Fibroblast of mammary gland (primary cell): ENCODE data around the gene NTSR2.

Experiments used
- DNase-seq: peaks from one replicate; pipeline ENCODE4 v3.0.0-alpha.2; 2010; ENCODE audit warnings: low read depth
- H3K4me3 ChIP-seq: 2 replicates; pipeline ENCODE4 v1.5.1; 2011; ENCODE audit warnings: low read depth, mild to moderate bottlenecking, low read length, moderate library complexity; ENCODE audit not compliant: control insufficient read depth
- TF ChIP-seq, protein P1 (sequence below): conservative IDR thresholded peaks from 2 replicates; pipeline ENCODE4 v1.5.1; 2011; ENCODE audit warnings: low read depth, low read length, inconsistent platforms; ENCODE audit not compliant: control insufficient read depth, insufficient read depth

The NTSR2 gene

DNA sequence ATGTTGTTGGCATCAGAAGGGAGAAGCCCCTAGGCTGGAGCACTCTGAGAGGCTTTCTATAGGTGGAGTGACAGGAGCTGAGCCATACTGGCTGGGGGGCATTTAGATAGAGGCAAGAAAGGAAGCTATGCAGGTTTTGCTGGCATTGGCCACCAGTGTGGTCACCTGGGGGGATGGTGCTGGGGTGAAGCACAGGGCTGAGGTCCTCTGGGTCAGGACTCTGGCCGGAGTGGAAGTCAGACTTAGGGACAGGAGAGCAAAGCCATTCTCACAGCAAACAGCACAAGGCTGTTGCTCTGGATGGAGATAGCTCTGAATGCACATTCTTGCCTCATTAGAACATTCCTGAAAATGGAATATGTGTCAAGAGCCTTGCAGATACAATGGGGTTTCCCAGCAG lies 47.4 kb downstream of the NTSR2 start:
- no peak overlapping the region for H3K4me3 ChIP-seq

DNA sequence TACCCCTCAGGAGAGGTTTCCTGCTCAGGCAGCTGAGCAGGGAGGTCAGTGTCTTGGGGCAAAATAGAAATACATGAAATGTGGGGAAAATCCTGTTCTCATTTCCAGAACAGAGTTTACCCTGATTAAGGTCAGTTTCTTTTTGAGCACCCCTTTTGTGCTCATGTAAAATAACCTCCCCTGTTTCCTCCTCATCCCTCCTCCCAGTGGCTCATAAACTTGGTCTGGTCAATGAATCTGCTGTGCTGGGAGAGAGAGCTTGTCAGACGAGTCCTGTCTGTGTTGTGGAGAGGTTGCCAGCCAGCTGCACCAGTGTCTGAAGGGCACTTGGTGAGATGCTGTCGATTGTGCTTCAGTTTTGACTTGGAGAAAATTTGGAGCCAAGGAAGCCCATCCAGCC lies 48.6 kb downstream of the NTSR2 start:
- H3K4me3 ChIP-seq, result no peak overlapping the region
- DNase-seq, result no peak
- TF ChIP-seq, protein P1, sequence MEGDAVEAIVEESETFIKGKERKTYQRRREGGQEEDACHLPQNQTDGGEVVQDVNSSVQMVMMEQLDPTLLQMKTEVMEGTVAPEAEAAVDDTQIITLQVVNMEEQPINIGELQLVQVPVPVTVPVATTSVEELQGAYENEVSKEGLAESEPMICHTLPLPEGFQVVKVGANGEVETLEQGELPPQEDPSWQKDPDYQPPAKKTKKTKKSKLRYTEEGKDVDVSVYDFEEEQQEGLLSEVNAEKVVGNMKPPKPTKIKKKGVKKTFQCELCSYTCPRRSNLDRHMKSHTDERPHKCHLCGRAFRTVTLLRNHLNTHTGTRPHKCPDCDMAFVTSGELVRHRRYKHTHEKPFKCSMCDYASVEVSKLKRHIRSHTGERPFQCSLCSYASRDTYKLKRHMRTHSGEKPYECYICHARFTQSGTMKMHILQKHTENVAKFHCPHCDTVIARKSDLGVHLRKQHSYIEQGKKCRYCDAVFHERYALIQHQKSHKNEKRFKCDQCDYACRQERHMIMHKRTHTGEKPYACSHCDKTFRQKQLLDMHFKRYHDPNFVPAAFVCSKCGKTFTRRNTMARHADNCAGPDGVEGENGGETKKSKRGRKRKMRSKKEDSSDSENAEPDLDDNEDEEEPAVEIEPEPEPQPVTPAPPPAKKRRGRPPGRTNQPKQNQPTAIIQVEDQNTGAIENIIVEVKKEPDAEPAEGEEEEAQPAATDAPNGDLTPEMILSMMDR, result no peak

More for the DNA sequence above, 47.4 kb downstream of the NTSR2 start:
- DNase-seq, result no peak
- TF ChIP-seq, protein P1, result no peak

DNA sequence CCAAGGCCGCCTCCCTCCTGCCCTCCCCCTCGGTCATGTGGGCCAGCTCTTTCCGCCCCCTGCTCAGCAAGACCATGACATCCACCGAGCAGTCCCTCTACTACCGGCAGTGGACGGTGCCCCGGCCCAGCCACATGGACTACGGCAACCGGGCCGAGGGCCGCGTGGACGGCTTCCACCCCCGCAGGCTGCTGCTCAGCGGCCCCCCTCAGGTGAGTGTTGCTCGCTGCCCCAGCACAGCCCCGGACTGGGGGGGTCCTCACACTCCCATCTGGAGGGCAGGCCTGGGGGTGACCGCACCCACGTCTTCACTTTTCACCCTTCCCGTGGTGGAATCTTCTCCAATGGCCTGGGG lies 51.3 kb downstream of the NTSR2 start:
- H3K4me3 ChIP-seq, result no peak overlapping the region
- TF ChIP-seq, protein P1, result no peak
- no peak for DNase-seq

DNA sequence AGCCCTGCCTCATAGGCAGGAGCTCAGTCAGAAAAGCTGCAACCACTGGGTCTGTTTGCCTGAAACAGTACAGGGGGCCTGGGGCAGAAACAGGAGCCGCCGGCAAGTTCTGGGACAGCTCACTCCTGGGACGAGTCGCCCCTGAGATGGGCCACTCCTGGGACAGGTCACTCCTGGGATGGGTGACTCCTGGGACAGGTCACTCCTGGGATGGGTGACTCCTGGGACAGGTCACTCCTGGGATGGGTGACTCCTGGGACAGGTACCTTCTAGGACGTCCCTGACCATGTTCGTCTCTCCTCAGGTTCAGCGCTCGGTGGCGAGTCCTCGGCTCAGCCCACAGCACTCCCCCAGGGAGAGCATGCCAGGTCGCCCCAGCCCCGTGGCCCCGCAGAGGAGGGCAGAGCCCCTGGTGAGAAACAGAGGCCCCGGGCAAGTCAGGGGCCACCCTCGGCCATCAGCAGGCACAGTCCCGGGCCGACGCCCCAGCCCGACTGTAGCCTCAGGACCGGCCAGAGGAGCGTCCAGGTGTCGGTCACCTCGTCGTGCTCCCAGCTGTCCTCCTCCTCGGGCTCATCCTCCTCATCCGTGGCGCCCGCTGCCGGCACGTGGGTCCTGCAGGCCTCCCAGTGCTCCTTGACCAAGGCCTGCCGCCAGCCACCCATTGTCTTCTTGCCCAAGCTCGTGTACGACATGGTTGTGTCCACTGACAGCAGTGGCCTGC lies 51.8 kb downstream of the NTSR2 start:
- no peak overlapping the region for H3K4me3 ChIP-seq
- TF ChIP-seq, protein P1, result no peak
- no peak for DNase-seq

DNA sequence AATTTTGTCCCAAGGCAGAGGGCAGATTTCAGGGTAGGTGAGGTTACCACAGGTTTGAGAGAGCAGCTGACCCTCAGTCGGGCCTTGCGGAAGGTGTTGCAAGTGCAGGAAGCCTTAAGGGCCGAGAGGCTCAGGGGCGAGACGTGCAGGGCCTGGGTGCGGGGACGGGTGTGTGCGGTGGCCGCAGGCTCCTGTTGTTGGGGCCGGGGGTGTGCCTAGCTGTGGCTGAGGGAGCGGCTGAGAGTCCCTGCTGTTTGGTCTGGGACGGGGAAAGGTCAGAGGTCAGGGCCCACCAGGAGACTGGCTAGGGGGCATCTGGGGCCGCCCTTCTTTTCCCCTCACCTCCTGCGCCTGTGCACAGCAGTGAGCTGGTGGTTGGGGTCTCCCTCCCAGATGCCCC lies 52.5 kb downstream of the NTSR2 start:
- no peak overlapping the region for H3K4me3 ChIP-seq
- no peak for DNase-seq
- TF ChIP-seq, protein P1, result no peak

DNA sequence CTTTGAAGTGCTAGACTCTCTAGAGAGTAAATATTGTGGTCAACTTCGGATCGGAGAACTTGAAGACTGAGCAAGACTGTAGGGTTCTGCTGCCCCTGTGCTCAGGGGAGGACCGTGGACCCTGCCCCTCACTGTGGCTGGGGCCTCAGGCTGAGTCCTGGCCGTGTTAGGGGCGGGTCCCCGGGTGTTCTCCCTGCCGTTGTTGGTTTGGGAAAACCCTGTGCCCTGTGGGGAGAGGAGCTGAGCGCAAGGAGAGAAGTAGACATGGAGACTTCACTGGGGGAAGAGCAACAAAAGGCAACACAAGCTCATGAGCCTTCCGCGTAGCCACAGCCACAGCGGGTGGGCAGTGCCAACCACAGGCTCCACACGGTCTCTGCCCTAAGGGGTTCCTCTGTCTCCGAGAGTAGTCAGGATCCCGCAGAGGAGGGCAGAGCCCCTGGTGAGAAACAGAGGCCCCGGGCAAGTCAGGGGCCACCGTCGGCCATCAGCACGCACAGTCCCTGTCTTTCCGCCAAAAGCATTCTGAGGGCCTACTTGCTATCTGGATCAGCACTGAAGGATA lies 53.1 kb downstream of the NTSR2 start:
- TF ChIP-seq, protein P1, result no peak
- no peak for DNase-seq
- H3K4me3 ChIP-seq, result no peak overlapping the region
